Stimulated activated CD8-positive, alpha-beta memory T cell treated with anti-CD3 and anti-CD28 coated beads, Interleukin-4, amount 100 ng/mL, for 24 hours (primary cell): ENCODE data around the gene SH3PXD2B.
"Not testable (repeated sequence)": the region's sequence is repeated elsewhere in the genome, so short reads cannot be mapped to it uniquely, and the experiment has no call there.

Experiments
- DNase-seq: peaks from one replicate; pipeline ENCODE4 v3.0.0-alpha.2; 2020; ENCODE audit warnings: low read depth

SH3PXD2B gene

DNA sequence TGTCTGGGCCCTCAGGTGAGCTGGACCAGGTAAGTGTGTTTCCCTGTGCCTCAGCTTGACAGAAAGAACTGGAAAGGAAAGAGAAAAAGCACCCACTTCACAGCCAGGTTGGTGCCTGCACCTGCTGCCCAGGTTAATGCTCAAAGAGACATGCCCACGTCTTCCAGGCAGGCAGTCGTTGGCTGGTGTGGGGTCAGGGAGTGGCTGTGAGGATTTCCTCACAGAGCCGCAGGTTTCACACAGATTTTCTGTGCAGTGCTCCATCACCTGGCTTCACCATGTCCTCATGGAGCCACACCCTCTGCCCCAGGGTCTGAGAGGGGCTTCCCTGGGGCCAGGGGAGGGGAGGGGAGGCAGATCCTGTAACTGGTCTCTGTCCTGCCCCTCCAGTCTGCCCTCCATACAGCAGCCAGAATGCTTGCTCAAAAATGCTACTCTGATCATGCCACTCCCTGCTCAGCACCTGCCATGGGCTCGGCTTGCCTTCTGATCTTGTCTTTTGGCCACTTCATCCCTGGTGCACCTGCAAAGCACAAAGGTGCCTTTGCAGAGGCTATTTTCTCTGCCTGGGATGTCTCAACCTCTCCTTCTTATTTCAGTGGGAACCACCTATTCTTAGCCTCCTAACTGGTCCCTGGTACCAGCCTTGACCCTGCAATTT, 88.2 kb downstream of the SH3PXD2B start:
- DNase-seq: no peak

DNA sequence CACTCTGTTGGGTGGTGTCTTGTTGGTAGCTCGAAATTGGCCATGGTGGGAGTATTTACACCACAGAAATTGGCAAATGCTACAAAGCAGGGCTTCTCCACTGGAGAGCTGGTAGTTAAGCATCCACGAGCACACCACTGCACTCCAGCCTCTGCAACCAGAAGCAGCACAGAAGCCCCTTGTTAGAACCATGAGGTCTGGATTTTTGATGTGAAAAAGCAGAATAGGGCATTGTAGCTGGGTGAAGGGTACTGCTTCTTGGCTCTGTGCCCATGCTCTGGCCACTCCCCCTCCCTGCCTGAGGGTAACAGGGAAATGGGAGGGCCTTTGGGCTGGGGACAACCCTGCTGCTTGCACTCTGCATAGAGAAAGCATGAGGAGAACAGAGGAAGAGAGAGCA, 89.6 kb downstream of the SH3PXD2B start:
- DNase-seq: no peak

GRCh38 chr5:172362755-172363154, 91.6 kb downstream of the SH3PXD2B start:
- no peak for DNase-seq

- no peak for DNase-seq
Observed at GRCh38 chr5:172361566-172362238, 92.6 kb downstream of the SH3PXD2B start.

DNA sequence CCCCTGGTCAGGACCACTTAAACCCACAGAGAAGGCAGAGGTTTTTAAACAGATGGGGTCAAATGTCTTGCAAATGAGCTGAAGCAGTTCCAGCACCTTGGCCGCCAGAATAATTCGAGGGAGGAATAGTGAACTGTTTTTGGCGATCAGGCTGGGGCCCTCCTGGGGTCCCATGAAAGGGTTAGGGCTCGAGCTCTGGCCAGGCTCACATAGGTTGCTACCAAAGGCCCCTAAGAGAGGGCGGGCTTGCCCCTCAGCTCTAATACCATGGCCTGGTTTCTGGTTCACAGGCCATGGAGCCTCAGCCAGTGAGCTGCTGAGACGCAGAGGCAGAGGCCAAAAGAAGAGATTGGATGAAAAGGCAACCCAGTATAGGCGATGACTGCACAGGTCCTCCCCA, 96.0 kb downstream of the SH3PXD2B start:
- no peak for DNase-seq

- no peak for DNase-seq
Observed at GRCh38 chr5:172356527-172356926, 97.8 kb downstream of the SH3PXD2B start.

- no peak for DNase-seq
Observed at GRCh38 chr5:172356047-172356446, 98.3 kb downstream of the SH3PXD2B start.

GRCh38 chr5:172353846-172354245, 100.5 kb downstream of the SH3PXD2B start:
- DNase-seq: no peak

GRCh38 chr5:172353271-172353812, 101.0 kb downstream of the SH3PXD2B start:
- no peak for DNase-seq

DNA sequence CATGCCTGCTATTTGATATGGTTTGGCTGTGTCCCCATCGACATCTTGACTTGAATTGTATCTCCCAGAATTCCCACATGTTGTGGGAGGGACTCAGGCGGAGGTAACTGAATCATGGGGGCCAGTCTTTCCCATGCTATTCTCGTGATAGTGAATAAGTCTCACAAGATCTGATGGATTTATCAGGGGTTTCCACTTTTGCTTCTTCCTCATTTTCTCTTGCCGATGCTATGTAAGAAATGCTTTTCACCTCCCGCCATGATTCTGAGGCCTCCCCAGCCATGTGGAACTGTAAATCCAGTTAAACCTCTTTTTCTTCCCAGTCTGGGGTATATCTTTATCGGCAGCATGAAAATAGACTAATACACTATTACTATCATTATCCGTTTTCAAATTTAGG, 101.8 kb downstream of the SH3PXD2B start:
- not testable (repeated sequence) for DNase-seq

- no peak for DNase-seq
Observed at GRCh38 chr5:172351240-172351778, 103.0 kb downstream of the SH3PXD2B start.

GRCh38 chr5:172350212-172351181, 103.8 kb downstream of the SH3PXD2B start:
- DNase-seq: no peak

DNA sequence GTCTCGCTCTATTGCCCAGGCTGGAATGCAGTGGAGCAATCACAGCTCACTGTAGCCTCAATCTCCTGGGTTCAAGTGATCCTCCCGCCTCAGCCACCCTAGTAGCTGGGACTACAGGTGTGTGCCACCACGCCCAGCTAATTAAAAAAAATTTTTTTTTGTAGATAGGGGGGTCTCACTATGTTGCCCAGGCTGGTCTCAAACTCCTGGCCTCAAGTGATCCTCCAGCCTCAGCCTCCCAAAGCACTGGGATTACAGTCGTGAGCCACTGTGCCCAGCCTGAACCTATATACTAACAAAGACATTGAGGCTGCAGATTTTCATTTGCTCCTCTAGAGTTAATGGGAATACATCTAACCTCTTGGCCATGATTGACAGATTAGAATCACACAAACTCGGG, 105.6 kb downstream of the SH3PXD2B start:
- DNase-seq: not testable (repeated sequence)

DNA sequence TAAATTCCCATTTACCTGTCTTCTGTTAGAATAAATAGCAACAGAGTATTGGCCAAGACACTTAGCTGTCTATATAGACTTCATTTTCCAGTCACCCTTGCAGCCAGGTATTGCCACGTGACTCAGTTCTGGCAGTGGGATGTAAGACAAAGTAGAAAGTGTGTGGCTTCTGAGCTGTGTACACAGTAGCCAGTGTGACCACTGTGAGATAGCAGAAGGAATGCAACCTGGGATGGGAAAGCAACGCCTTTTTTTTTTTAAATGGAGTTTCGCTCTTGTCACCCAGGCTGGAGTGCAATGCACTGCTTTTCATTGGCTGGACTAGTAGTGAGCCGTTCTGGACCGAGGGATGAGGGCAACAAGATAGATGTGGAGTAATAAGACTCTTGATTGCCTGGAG, 106.2 kb downstream of the SH3PXD2B start:
- no peak for DNase-seq

- DNase-seq: no peak
Observed at GRCh38 chr5:172347496-172348052, 106.8 kb downstream of the SH3PXD2B start.

DNA sequence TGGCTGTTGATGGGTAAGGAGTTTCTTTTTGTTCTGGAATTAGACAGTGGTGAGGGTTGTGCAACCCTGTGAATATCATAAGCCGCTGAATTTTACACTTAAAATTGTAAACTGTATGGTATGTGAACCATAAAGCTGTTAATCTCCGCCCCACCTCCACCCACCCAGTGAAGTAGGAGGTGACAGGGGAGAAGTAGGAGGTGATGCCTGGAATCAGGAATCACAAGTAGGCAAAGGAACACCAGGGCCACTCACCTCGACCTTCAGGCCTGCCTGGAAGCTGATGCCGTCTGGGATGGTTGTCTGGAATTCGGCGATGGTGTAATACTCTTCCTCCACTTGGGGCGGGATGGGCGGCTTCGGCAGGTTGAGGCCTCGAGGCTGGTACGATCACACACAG, 108.4 kb downstream of the SH3PXD2B start:
- DNase-seq: no peak

DNA sequence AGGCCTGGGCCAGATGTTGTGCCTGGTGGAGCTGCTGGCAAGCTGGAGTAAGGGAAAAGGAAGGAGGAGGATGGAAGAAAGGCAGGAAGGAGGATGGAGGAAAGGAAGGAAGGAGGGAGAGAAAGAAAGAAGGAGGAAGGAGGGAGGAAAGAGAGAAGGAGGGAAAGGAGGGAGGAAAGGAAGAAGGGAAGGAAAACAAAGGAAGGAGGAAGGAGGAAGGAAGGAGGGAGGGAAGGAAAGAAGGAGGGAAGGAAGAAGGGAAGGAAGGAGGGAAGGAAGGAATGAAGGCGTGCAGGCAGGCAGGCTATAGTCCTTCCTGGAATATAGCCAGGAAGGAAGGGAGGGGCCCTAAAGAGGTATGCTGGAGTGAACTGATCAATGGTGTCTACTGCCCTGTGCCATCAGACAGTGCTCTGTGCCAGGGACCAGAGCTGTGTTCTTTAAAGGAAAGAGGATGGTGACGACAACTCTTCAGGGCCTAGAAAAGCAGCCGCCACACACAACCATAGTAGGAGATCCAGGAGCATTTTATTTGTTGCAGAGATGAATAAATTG, 109.4 kb downstream of the SH3PXD2B start:
- no peak for DNase-seq

- no peak for DNase-seq
Observed at GRCh38 chr5:172343741-172344140, 110.6 kb downstream of the SH3PXD2B start.

GRCh38 chr5:172342918-172343317, 111.4 kb downstream of the SH3PXD2B start:
- no peak for DNase-seq

DNA sequence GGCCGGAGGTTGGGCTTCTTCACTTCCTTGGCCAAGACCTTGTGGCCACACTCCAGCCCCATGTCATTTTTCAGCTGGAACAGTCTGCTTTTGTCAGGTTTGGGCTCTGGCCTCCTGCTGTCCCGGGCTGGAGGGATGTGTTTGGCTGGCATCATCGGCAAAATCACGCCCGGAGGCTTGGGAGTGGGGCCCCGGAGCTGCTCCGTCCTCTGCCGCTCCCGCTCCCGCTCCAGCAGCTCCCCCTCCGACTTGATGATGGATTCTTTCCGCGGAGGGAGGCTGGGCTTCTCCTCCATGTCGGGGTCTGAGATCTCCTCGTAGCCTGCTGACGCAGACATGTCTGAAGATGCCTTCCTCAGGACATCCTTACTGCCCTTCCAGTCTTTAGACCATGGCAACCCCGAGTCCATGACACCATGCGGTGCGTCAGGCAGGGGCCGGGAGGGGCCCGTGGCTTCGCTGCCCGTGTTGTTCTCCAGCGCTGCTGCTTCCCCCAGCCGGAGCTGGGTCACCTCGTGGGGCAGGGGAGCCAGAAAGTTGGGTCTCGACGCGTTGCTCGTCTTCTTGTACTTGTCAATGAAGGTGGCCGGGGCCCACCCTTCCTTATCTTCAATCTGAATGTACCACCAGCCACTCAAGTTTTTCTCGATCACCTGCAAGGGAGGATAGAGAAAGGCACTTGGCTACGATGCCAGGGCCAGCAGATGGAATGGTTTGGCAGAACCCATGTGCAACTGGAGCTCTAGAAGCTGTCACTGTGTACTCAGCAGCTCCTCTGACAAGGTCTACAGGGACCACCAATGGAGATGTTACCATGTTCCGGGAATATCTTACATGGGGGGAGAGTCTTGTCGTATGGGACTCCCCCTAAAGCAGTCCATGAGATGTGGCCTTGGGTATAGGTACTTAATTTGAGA, 114.8 kb downstream of the SH3PXD2B start:
- DNase-seq: no peak
